GM18508 (cell line): ENCODE results near the gene FKBP15.
"Not testable (repeated sequence)": the region's sequence is repeated elsewhere in the genome, so short reads cannot be mapped to it uniquely, and the experiment has no call there.

ENCODE experiments used
- ATAC-seq: cut with Tn5 transposase; IDR thresholded peaks from one replicate; pipeline ENCODE4 v1.9.1; 2021; ENCODE audit warnings: moderate number of reproducible peaks; ENCODE audit not compliant: insufficient read depth, unreplicated experiment

The FKBP15 gene

GRCh38 chr9:113238202-113238858, 17.3 kb upstream of the FKBP15 start:
- ATAC-seq: no peak

DNA sequence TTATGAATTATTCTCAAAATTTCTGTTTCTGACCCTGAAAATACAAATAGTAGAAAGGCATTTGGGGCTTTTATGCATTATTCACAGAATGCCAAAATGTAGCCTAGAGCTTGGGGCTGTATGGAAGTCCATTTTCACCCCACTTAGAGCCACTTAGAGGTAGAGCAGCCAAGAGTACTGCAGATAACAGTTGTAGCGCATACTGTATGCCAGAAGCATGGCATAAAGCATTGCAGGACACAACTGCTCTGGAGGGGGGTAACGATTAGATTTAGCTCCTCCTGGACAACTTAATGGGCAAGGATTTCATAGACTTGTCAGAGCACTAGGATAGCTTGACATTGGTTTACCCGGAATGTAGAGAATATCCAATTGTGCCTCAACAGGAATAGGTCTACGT, 15.9 kb upstream of the FKBP15 start:
- ATAC-seq: no peak

DNA sequence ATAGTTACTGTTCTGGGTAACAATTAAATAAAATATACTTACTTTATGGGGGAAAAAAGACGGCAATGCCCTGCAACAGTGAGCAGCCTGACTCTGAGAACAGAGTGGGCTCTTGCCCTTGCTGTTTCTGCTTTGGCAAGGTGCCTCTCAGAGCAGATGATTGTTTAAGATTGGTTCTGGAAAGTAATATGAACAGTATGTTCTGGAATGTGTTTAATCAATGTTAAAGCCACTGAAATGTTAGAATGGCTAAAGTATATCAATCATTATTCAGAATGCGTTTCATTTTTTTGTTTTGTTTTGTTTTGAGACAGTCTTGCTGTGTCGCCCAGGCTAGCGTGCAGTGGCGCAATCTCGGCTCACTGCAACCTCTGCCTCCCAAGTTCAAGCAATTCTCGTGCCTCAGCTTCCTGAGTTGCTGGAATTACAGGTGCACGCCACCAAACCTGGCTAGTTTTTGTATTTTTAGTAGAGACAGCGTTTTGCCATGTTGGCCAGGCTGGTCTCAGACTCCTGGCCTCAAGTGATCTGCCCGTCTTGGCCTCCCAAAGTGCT, 14.7 kb upstream of the FKBP15 start:
- ATAC-seq: not testable (repeated sequence)

DNA sequence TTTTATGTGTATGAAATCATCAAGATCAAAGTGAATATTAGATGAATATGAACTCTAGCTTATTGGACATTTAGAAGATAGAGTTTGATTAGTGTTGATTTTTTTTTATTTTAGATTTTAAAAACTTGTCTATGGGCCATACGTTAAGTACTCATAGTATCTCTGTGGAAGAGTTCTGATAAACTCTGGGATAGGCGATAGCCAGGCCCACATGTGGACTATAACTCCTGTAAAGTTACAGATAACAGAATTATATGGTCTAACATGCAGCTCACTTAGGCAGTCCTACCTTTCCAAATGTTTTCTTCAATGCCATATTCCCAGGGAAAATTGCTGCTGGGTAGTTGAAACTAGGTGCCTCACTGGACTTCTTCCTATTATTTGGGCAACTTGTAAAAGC, 10.6 kb upstream of the FKBP15 start:
- ATAC-seq: no peak

DNA sequence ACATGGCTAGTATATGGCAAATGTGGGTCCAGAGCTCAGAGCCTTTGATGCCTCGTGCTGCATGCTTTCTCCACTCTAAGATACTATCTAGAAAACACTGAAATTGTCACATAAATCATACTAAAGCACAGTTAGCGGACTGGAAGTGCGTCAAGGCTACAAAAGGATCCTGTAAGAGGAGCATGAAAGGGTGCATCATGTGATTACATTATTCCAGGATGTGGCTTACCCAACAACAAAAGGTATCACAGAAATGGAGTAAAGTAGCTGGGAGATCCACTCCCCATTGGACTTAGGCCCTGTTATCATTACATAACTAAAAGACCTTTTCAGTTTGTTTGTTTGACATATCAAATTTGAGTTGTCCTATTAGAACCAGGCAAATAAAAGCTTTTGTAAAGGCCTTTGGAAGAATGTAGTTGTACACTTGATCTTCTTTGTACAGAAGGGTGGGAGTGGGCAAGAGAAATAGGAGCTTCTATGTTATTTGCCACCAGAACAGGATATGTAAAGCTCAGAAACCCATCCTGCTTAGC, 7.1 kb upstream of the FKBP15 start:
- no peak for ATAC-seq

- ATAC-seq: no peak
Measured at GRCh38 chr9:113227436-113227835, 6.4 kb upstream of the FKBP15 start.

GRCh38 chr9:113223963-113224362, 2.9 kb upstream of the FKBP15 start:
- no peak for ATAC-seq

DNA sequence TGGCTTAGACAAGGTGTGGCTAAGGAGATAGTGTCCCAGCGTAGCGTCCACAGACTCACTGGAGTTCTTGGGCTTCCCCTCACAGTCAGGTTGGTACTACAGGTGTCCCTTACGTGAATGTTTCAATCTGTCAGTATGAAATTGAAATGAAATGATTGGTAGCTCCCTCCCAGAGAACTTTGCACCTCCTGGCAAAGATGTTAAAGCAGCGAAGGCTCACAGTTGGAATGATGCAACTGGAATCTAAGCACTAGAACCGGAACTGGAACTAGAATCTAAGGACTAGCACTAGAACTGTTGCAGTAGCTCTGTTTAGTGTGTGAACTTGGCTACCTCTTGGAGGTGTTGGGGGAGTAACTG, 1.4 kb upstream of the FKBP15 start:
- ATAC-seq: no peak

GRCh38 chr9:113221800-113222481, 864 bp upstream of the FKBP15 start:
- no peak for ATAC-seq

GRCh38 chr9:113220467-113221002, 542 bp downstream of the FKBP15 start:
- ATAC-seq: no peak

DNA sequence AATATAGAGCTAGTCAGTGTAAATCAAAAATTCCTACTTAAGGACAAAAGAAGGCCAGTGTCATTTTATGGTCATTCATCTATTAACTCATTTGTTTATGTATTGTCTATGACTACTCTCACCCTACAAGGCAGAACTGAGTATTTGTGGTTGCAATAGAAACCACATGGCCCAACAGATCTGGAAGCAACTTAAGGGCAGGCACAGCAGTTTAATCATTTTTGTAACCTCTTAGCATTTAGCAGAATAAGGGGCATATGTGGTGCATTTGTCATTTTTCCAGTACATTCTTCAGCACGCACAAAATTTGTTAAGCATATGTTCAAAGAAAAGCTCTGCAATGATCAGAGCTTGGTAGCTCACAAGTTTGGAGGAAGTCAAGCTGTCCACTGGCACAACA, 1.1 kb downstream of the FKBP15 start:
- peak; percentile 51 for ATAC-seq

- ATAC-seq: peak; percentile 35
Measured at GRCh38 chr9:113219186-113219936, 1.7 kb downstream of the FKBP15 start.

GRCh38 chr9:113216406-113216805, 4.7 kb downstream of the FKBP15 start:
- ATAC-seq: no peak

- no peak for ATAC-seq
Measured at GRCh38 chr9:113215132-113215531, 5.9 kb downstream of the FKBP15 start.

DNA sequence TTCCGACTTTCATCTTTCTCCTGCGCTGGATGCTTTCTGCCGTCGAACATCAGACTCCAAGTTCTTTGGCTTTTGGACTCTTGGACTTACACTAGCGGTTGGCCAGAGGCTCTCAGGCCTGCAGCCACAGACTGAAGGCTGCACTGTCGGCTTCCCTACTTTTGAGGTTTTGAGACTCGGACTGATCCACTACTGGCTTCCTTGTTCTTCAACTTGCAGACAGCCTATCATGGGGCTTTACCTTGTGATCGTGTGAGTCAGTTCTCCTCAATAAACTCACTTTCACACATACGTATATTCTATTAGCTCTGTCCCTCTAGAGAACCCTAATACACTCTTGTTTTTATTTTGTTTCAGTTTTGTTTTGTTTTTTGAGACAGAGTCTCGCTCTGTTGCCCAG, 10.3 kb downstream of the FKBP15 start:
- ATAC-seq: no peak

GRCh38 chr9:113205861-113206260, 15.2 kb downstream of the FKBP15 start:
- no peak for ATAC-seq

DNA sequence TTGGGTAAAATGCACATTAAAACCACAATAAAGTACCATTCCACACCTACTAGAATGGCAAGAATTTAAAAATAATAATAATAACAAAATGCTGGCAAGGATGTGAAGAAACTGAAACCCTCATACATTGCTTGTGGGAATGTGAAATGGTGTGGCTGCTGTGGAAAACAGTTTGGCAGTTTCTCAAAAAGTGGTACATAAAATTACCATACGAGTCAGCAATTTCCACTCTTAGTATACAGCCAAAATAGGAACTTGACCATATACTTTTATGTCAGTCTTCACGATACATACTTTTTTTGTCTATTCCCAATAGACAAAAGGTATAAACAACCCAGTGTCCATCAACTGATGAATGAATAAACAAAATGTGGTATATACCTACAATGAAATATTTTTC, 15.6 kb downstream of the FKBP15 start:
- no peak for ATAC-seq

GRCh38 chr9:113199683-113200329, 21.3 kb downstream of the FKBP15 start:
- no peak for ATAC-seq

- ATAC-seq: no peak
Measured at GRCh38 chr9:113192455-113192854, 28.6 kb downstream of the FKBP15 start.

GRCh38 chr9:113187929-113188595, 33.0 kb downstream of the FKBP15 start:
- ATAC-seq: no peak
